Stimulated activated naive CD8-positive, alpha-beta T cell treated with anti-CD3 and anti-CD28 coated beads, Interleukin-15, Interleukin-2, amounts not matched to agents 100 U/mL and 50 U/mL, for 24 hours (primary cell): ENCODE results near the gene ZNF354C.
A peak's percentile ranks its signal among the peaks of the same experiment; 100 is the strongest.
"Not testable (repeated sequence)": the region's sequence is repeated elsewhere in the genome, so short reads cannot be mapped to it uniquely, and the experiment has no call there.

Experiments
- ATAC-seq: fragments of 150-1000 bp; cut with Tn5 transposase; one replicate; pipeline ENCODE4 v1.10.0; 2021
- DNase-seq: peaks from one replicate; pipeline ENCODE4 v3.0.0; 2021

The ZNF354C gene

GRCh38 chr5:179060116-179061008 lies at the start of gene ZNF354C:
Gene ZNF354C (plus strand): TSS chr5:179060373. CDS start chr5:179062069, 1,696 bp downstream.
- peak; percentile 88 for DNase-seq

GRCh38 chr5:179023528-179024189 lies 36.5 kb upstream of the ZNF354C start, which contains the start of gene ZNF879:
Gene ZNF879 (plus strand): TSS chr5:179023804. CDS start chr5:179025005, 1,201 bp downstream.
- DNase-seq (peak; percentile 92), ATAC-seq (peak; percentile 94)

More at GRCh38 chr5:179060116-179061008, at the start of gene ZNF354C:
- ATAC-seq = peak; percentile 98

GRCh38 chr5:179033004-179033580 lies 27.1 kb upstream of the ZNF354C start:
- no peak for ATAC-seq
- DNase-seq = no peak

GRCh38 chr5:179044765-179045164 lies 15.4 kb upstream of the ZNF354C start:
- ATAC-seq (no peak), DNase-seq (no peak)

- ATAC-seq (no peak), DNase-seq (no peak)
Observed at GRCh38 chr5:179051784-179052183, 8.4 kb upstream of the ZNF354C start.

GRCh38 chr5:179054036-179054785 lies 6.0 kb upstream of the ZNF354C start:
- DNase-seq = no peak
- no peak for ATAC-seq

GRCh38 chr5:179054876-179055275 lies 5.3 kb upstream of the ZNF354C start:
- no peak for DNase-seq
- no peak for ATAC-seq

- no peak for ATAC-seq
- DNase-seq = no peak
Observed at GRCh38 chr5:179055436-179055835, 4.7 kb upstream of the ZNF354C start.

- DNase-seq = no peak
- no peak for ATAC-seq
Observed at GRCh38 chr5:179055841-179056240, 4.3 kb upstream of the ZNF354C start.

GRCh38 chr5:179061025-179061424 lies 852 bp downstream of the ZNF354C start:
- ATAC-seq (no peak), DNase-seq (peak; percentile 7)

- no peak for DNase-seq
Observed at GRCh38 chr5:179065703-179066102, 5.5 kb downstream of the ZNF354C start.

GRCh38 chr5:179079165-179079987 lies 19.2 kb downstream of the ZNF354C start:
- no peak for ATAC-seq

More at GRCh38 chr5:179065703-179066102, 5.5 kb downstream of the ZNF354C start:
- no peak for ATAC-seq

GRCh38 chr5:179080724-179081123 lies 20.6 kb downstream of the ZNF354C start:
- DNase-seq (no peak), ATAC-seq (no peak)

More at GRCh38 chr5:179079165-179079987, 19.2 kb downstream of the ZNF354C start:
- no peak for DNase-seq

- DNase-seq (no peak), ATAC-seq (no peak)
Observed at GRCh38 chr5:179089502-179089901, 29.3 kb downstream of the ZNF354C start.

GRCh38 chr5:179101282-179101681 lies 41.1 kb downstream of the ZNF354C start:
- not testable (repeated sequence) for ATAC-seq, DNase-seq

GRCh38 chr5:179110528-179110927 lies 50.4 kb downstream of the ZNF354C start:
- DNase-seq (no peak), ATAC-seq (no peak)

GRCh38 chr5:179111267-179112207 lies 51.4 kb downstream of the ZNF354C start:
- no peak for ATAC-seq
- DNase-seq = no peak

- no peak for DNase-seq
- no peak for ATAC-seq
Observed at GRCh38 chr5:179112469-179113142, 52.4 kb downstream of the ZNF354C start.

GRCh38 chr5:179113143-179113530 lies 53.0 kb downstream of the ZNF354C start:
- ATAC-seq (no peak), DNase-seq (no peak)
